K562 (cell line): ENCODE data around the gene HNMT. TPM values are rescaled to one million over a fixed set of nuclear protein-coding genes. Genes with fewer than 3 reads are reported as not detected.

Experiments
- EP300 ChIP-seq: IDR thresholded peaks from 2 replicates; pipeline ENCODE4 v1.6.1; 2012; ENCODE audit warnings: low read length, improper control_type of control experiment
- MAFG ChIP-seq: fragments of 450-650 bp; conservative IDR thresholded peaks from 2 replicates; pipeline ENCODE4 v1.6.1; 2016; ENCODE audit warnings: missing genetic modification characterization, missing compliant biosample characterization
- MIER1 ChIP-seq: fragments of 450-650 bp; IDR thresholded peaks from 2 replicates; pipeline ENCODE4 v1.6.1; 2016; ENCODE audit warnings: antibody characterized with exemption, mild to moderate bottlenecking, low read depth
- PCBP1 ChIP-seq: fragments of 200-400 bp; formaldehyde crosslinking; IDR thresholded peaks from 2 replicates; pipeline ENCODE4 v1.6.1; 2018; ENCODE audit warnings: mild to moderate bottlenecking, low read depth, low read length; ENCODE audit not compliant: poor library complexity, severe bottlenecking
- TSC22D4 ChIP-seq: fragments of 450-650 bp; IDR thresholded peaks from 2 replicates; pipeline ENCODE4 v1.6.1; 2016; ENCODE audit warnings: missing genetic modification characterization, missing biosample characterization, control low read depth
- YY1 ChIP-seq, 3 experiments: IDR thresholded peaks; 2 replicates each; pipeline ENCODE4 v1.6.1; 2011; ENCODE audit warnings: low read length in 2 of 3, mild to moderate bottlenecking in 2 of 3, moderate library complexity in 2 of 3, borderline replicate concordance in 1 of 3, control low read depth in 1 of 3, low read depth in 1 of 3; ENCODE audit not compliant: insufficient read depth in 3 of 3, insufficient replicate concordance in 2 of 3, control insufficient read depth in 1 of 3, insufficient read length in 1 of 3; ENCODE audit errors: extremely low read depth in 1 of 3
- ZBTB8A ChIP-seq: fragments of 450-650 bp; IDR thresholded peaks from 2 replicates; pipeline ENCODE4 v1.6.1; 2018; ENCODE audit warnings: mild to moderate bottlenecking, moderate library complexity; ENCODE audit not compliant: partially characterized antibody
- ZNF316 ChIP-seq: fragments of 450-650 bp; IDR thresholded peaks from 2 replicates; pipeline ENCODE4 v1.6.1; 2016
- ZNF644 ChIP-seq: fragments of 200-800 bp; sonication (Bioruptor generic); IDR thresholded peaks from 2 replicates; pipeline ENCODE4 v1.6.1; 2016; ENCODE audit warnings: low read depth, missing genetic modification characterization, missing compliant biosample characterization
- polyA plus RNA-seq, 8 experiments: library from polyadenylated mRNA; depleted of rRNA in 4 of 8; stranded (reverse) in 5 of 8; unstranded in 3 of 8; fragments of >200 nt; fragmentation: Nextera tagmentation in 2 of 8; fragmentation: Illumina TruSeq in 1 of 8; extraction: Ambion mirVana in 2 of 8; extraction: Trizol in 1 of 8; gene quantifications; 2 replicates each; pipeline versions ENCODE4 v1.2.1 to v1.2.3, GENCODE V29; 2011 to 2014; ENCODE audit warnings: inconsistent platforms in 1 of 8, missing spikeins in 1 of 8
- total RNA-seq, 7 experiments: library from RNA; depleted of rRNA in 6 of 7; stranded (reverse); fragments of >200 nt in 6 of 7; fragmentation: Illumina TruSeq in 2 of 7; extraction: Trizol in 2 of 7; gene quantifications; 2 replicates each; pipeline versions ENCODE4 v1.2.1 to v1.2.3, GENCODE V29; 2011 to 2021; ENCODE audit warnings: low replicate concordance in 1 of 7
- TF ChIP-seq, protein P1 (sequence below): fragments of 450-650 bp; IDR thresholded peaks from 2 replicates; pipeline ENCODE4 v1.7.1; 2018; ENCODE audit warnings: mild to moderate bottlenecking, low read depth; ENCODE audit not compliant: partially characterized antibody
- TF ChIP-seq, protein P2 (sequence below): sonication (generic); formaldehyde crosslinking; IDR thresholded peaks from 2 replicates; pipeline ENCODE4 v1.8.0; 2022; ENCODE audit warnings: mild to moderate bottlenecking, missing genetic modification reagents
- TF ChIP-seq, protein P3 (sequence below): fragments of 450-650 bp; formaldehyde crosslinking; IDR thresholded peaks from 2 replicates; pipeline ENCODE4 v1.4.0; 2020; ENCODE audit warnings: mild to moderate bottlenecking, mixed read lengths
- TF ChIP-seq, protein P4 (sequence below): sonication (generic); formaldehyde crosslinking; IDR thresholded peaks from 2 replicates; pipeline ENCODE4 v1.8.1; 2023; ENCODE audit warnings: mild to moderate bottlenecking, missing genetic modification reagents
- TF ChIP-seq, protein P5 (sequence below), 2 experiments: IDR thresholded peaks; 2 replicates each; pipeline ENCODE4 v1.6.1; 2012; ENCODE audit warnings: improper control_type of control experiment in 2 of 2, low read depth in 2 of 2, low read length in 2 of 2, borderline replicate concordance in 1 of 2
- TF ChIP-seq, protein P6 (sequence below): sonication (generic); formaldehyde crosslinking; IDR thresholded peaks from 2 replicates; pipeline ENCODE4 v1.8.1; 2023; ENCODE audit warnings: mild to moderate bottlenecking, missing genetic modification reagents

HNMT gene
- total and polyA plus RNA-seq, 9 of the 15 experiments (the other 6 are each of a cell fraction or from before 2014, with no cell fraction given): 3.1 to 10.9 (median 5.3) TPM

DNA sequence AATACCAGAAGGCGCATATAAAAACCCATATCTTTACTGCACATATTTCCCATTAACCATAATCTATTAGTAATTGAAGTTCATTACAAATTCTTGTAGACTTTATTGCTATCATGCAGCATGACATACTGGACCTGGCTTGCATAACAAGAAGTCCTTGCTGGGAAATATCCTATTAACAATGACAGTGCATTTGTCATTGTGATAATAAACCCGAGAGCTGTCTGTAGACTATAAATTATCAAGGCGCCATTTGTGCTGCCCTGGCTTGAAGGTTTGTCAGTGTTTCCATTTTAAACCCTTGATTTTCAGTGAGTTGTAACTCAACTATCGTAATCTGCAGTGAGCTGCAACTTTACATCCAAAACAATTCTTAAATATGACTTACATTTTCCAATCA is 59.0 kb downstream of the HNMT start (continued):
- TF ChIP-seq, protein P1, sequence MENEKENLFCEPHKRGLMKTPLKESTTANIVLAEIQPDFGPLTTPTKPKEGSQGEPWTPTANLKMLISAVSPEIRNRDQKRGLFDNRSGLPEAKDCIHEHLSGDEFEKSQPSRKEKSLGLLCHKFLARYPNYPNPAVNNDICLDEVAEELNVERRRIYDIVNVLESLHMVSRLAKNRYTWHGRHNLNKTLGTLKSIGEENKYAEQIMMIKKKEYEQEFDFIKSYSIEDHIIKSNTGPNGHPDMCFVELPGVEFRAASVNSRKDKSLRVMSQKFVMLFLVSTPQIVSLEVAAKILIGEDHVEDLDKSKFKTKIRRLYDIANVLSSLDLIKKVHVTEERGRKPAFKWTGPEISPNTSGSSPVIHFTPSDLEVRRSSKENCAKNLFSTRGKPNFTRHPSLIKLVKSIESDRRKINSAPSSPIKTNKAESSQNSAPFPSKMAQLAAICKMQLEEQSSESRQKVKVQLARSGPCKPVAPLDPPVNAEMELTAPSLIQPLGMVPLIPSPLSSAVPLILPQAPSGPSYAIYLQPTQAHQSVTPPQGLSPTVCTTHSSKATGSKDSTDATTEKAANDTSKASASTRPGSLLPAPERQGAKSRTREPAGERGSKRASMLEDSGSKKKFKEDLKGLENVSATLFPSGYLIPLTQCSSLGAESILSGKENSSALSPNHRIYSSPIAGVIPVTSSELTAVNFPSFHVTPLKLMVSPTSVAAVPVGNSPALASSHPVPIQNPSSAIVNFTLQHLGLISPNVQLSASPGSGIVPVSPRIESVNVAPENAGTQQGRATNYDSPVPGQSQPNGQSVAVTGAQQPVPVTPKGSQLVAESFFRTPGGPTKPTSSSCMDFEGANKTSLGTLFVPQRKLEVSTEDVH: no peak
- TF ChIP-seq, protein P2, sequence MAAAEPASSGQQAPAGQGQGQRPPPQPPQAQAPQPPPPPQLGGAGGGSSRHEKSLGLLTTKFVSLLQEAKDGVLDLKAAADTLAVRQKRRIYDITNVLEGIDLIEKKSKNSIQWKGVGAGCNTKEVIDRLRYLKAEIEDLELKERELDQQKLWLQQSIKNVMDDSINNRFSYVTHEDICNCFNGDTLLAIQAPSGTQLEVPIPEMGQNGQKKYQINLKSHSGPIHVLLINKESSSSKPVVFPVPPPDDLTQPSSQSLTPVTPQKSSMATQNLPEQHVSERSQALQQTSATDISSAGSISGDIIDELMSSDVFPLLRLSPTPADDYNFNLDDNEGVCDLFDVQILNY: no peak
- TF ChIP-seq, protein P3, sequence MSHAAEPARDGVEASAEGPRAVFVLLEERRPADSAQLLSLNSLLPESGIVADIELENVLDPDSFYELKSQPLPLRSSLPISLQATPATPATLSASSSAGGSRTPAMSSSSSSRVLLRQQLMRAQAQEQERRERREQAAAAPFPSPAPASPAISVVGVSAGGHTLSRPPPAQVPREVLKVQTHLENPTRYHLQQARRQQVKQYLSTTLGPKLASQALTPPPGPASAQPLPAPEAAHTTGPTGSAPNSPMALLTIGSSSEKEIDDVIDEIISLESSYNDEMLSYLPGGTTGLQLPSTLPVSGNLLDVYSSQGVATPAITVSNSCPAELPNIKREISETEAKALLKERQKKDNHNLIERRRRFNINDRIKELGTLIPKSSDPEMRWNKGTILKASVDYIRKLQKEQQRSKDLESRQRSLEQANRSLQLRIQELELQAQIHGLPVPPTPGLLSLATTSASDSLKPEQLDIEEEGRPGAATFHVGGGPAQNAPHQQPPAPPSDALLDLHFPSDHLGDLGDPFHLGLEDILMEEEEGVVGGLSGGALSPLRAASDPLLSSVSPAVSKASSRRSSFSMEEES (CRISPR knock-in tag): no peak
- no peak for TF ChIP-seq PCBP1
- no peak for TF ChIP-seq MIER1
- peak in 1 of 3 experiments; percentile 91 for TF ChIP-seq YY1 (IDR thresholded peaks at IDR 0.05; ENCODE audit: borderline replicate concordance in 1 of 3, control insufficient read depth in 1 of 3, extremely low read depth in 1 of 3, insufficient read depth in 3 of 3, insufficient read length in 1 of 3, insufficient replicate concordance in 2 of 3, low read depth in 1 of 3, low read length in 2 of 3)
- TF ChIP-seq, protein P4, sequence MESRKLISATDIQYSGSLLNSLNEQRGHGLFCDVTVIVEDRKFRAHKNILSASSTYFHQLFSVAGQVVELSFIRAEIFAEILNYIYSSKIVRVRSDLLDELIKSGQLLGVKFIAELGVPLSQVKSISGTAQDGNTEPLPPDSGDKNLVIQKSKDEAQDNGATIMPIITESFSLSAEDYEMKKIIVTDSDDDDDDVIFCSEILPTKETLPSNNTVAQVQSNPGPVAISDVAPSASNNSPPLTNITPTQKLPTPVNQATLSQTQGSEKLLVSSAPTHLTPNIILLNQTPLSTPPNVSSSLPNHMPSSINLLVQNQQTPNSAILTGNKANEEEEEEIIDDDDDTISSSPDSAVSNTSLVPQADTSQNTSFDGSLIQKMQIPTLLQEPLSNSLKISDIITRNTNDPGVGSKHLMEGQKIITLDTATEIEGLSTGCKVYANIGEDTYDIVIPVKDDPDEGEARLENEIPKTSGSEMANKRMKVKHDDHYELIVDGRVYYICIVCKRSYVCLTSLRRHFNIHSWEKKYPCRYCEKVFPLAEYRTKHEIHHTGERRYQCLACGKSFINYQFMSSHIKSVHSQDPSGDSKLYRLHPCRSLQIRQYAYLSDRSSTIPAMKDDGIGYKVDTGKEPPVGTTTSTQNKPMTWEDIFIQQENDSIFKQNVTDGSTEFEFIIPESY (CRISPR knock-in tag): no peak
- TF ChIP-seq ZNF316: peak; percentile 84
- TF ChIP-seq ZNF644: peak; percentile 84; the same call in 1 of the 2 replicates
- TF ChIP-seq ZBTB8A: no peak
- TF ChIP-seq, protein P5, sequence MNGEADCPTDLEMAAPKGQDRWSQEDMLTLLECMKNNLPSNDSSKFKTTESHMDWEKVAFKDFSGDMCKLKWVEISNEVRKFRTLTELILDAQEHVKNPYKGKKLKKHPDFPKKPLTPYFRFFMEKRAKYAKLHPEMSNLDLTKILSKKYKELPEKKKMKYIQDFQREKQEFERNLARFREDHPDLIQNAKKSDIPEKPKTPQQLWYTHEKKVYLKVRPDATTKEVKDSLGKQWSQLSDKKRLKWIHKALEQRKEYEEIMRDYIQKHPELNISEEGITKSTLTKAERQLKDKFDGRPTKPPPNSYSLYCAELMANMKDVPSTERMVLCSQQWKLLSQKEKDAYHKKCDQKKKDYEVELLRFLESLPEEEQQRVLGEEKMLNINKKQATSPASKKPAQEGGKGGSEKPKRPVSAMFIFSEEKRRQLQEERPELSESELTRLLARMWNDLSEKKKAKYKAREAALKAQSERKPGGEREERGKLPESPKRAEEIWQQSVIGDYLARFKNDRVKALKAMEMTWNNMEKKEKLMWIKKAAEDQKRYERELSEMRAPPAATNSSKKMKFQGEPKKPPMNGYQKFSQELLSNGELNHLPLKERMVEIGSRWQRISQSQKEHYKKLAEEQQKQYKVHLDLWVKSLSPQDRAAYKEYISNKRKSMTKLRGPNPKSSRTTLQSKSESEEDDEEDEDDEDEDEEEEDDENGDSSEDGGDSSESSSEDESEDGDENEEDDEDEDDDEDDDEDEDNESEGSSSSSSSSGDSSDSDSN (IDR thresholded peaks at IDR 0.05; ENCODE audit: borderline replicate concordance in 1 of 2, low read depth in 2 of 2, low read length in 2 of 2): no peak
- TF ChIP-seq, protein P6, sequence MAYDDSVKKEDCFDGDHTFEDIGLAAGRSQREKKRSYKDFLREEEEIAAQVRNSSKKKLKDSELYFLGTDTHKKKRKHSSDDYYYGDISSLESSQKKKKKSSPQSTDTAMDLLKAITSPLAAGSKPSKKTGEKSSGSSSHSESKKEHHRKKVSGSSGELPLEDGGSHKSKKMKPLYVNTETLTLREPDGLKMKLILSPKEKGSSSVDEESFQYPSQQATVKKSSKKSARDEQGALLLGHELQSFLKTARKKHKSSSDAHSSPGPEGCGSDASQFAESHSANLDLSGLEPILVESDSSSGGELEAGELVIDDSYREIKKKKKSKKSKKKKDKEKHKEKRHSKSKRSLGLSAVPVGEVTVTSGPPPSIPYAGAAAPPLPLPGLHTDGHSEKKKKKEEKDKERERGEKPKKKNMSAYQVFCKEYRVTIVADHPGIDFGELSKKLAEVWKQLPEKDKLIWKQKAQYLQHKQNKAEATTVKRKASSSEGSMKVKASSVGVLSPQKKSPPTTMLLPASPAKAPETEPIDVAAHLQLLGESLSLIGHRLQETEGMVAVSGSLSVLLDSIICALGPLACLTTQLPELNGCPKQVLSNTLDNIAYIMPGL (CRISPR knock-in tag): no peak
- peak; percentile 83 for TF ChIP-seq EP300
- peak; percentile 93 for TF ChIP-seq MAFG (tag)
- TF ChIP-seq TSC22D4 (tag): no peak
